Astrocyte (in vitro differentiated cells and primary cell): ENCODE measurements around the gene EYS. TPM values are rescaled to one million over a fixed set of nuclear protein-coding genes. Genes with fewer than 3 reads are reported as not detected.
"Not testable (repeated sequence)": the region's sequence is repeated elsewhere in the genome, so short reads cannot be mapped to it uniquely, and the experiment has no call there.

ENCODE experiments used
- DNase-seq: peaks from one replicate; pipeline ENCODE4 v3.0.0-alpha.2; 2010; ENCODE audit warnings: low read depth
- FAIRE-seq: peaks from 2 replicates; lab custom pipeline; 2011; peaks lifted over from hg19 to GRCh38; lab: Jason Lieb, UNC
- H2AFZ ChIP-seq: 2 replicates; pipeline ENCODE4 v1.6.0; 2012; ENCODE audit warnings: low read depth, low read length, inconsistent platforms
- H3K27ac ChIP-seq: 2 replicates; pipeline ENCODE4 v1.5.1; 2011; ENCODE audit warnings: low read depth, low read length, inconsistent platforms
- H3K27me3 ChIP-seq: 2 replicates; pipeline ENCODE4 v1.6.0; 2011; ENCODE audit warnings: low read length, inconsistent platforms; ENCODE audit not compliant: insufficient read depth
- H3K36me3 ChIP-seq: 2 replicates; pipeline ENCODE4 v1.5.1; 2011; ENCODE audit warnings: low read length, inconsistent platforms; ENCODE audit not compliant: insufficient read depth
- H3K4me1 ChIP-seq: 2 replicates; pipeline ENCODE4 v1.5.1; 2011; ENCODE audit warnings: low read length, inconsistent platforms; ENCODE audit not compliant: insufficient read depth
- H3K4me2 ChIP-seq: 2 replicates; pipeline ENCODE4 v1.6.0; 2012; ENCODE audit warnings: low read length, inconsistent platforms
- H3K4me3 ChIP-seq: 2 replicates; pipeline ENCODE4 v1.5.1; 2011; ENCODE audit warnings: low read depth, mild to moderate bottlenecking, low read length, inconsistent platforms; ENCODE audit not compliant: insufficient read depth
- H3K79me2 ChIP-seq: 2 replicates; pipeline ENCODE4 v1.6.0; 2012; ENCODE audit warnings: mild to moderate bottlenecking, low read length, inconsistent platforms; ENCODE audit not compliant: insufficient read depth
- H3K9ac ChIP-seq: 2 replicates; pipeline ENCODE4 v1.6.0; 2012; ENCODE audit warnings: mild to moderate bottlenecking, low read length, inconsistent platforms
- H3K9me3 ChIP-seq: 2 replicates; pipeline ENCODE4 v1.5.1; 2012; ENCODE audit warnings: low read depth, mild to moderate bottlenecking, low read length, inconsistent platforms; ENCODE audit not compliant: insufficient read depth
- H4K20me1 ChIP-seq: 2 replicates; pipeline ENCODE4 v1.6.0; 2012; ENCODE audit warnings: low read length, inconsistent platforms; ENCODE audit not compliant: insufficient read depth
- H3K27ac Mint-ChIP-seq: one replicate; pipeline ENCODE4 v1.8.0; 2021; ENCODE audit warnings: mild to moderate bottlenecking, mixed read lengths; ENCODE audit not compliant: unreplicated experiment
- H3K27me3 Mint-ChIP-seq: one replicate; pipeline ENCODE4 v1.8.0; 2021; ENCODE audit warnings: low read depth, mixed read lengths; ENCODE audit not compliant: unreplicated experiment
- H3K36me3 Mint-ChIP-seq: one replicate; pipeline ENCODE4 v1.8.0; 2021; ENCODE audit warnings: low read depth, mixed read lengths; ENCODE audit not compliant: unreplicated experiment
- H3K4me1 Mint-ChIP-seq: one replicate; pipeline ENCODE4 v1.8.0; 2021; ENCODE audit warnings: low read depth, mixed read lengths; ENCODE audit not compliant: unreplicated experiment
- H3K4me3 Mint-ChIP-seq: one replicate; pipeline ENCODE4 v1.8.0; 2021; ENCODE audit warnings: mild to moderate bottlenecking, moderate library complexity, mixed read lengths; ENCODE audit not compliant: unreplicated experiment
- H3K9me3 Mint-ChIP-seq: one replicate; pipeline ENCODE4 v1.8.0; 2021; ENCODE audit warnings: mild to moderate bottlenecking, mixed read lengths; ENCODE audit not compliant: unreplicated experiment
- EZH2 ChIP-seq: IDR thresholded peaks from 2 replicates; pipeline ENCODE4 v1.6.1; 2012; ENCODE audit warnings: mild to moderate bottlenecking, low read length, inconsistent platforms; ENCODE audit not compliant: insufficient read depth
- total RNA-seq: library from RNA; stranded (reverse); gene quantifications from 2 replicates; pipeline ENCODE4 v1.2.1, GENCODE V29; 2021
- TF ChIP-seq, protein P1 (sequence below): IDR thresholded peaks from 2 replicates; pipeline ENCODE4 v1.5.1; 2011; ENCODE audit warnings: low read depth, mild to moderate bottlenecking, inconsistent platforms, low read length, moderate library complexity; ENCODE audit not compliant: insufficient read depth

EYS gene
- total RNA-seq, 1 donor from 2014 or later = 0.16 TPM

DNA sequence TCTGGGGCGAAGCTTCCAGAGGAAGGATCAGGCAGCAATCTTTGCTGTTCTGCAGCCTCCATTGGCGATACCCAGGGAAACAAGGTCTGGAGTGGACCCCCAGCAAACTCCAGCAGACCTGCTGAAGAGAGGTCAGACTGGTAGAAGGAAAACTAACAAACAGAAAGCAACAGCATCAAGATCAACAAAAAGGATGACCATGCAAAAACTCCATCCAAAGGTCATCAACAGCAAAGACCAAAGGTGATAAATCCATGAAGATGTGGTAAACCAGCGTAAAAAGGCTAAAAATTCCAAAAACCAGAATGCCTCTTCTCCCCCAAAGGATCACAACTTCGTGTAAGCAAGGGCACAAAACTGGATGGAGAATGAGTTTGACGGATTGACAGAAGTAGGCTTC, 1818.6 kb downstream of the EYS start:
- FAIRE-seq = no peak
- Histone ChIP-seq H3K36me3 (no peaks in the 10 kb centered on the region), H3K4me2 (no peak overlapping the region), H3K9me3 (no peaks in the 10 kb centered on the region), H3K4me1 (no peaks in the 10 kb centered on the region), H3K9ac (no peak overlapping the region), H3K4me3 (no peak overlapping the region), H3K79me2 (no peaks in the 10 kb centered on the region), H4K20me1 (no peaks in the 10 kb centered on the region), H2AFZ (no peak overlapping the region), H3K27me3 (no peaks in the 10 kb centered on the region), H3K27ac (no peak overlapping the region)
- peaks cover 8% of the 10 kb centered on the region for H3K9me3 Mint-ChIP-seq
- no peaks in the 10 kb centered on the region for H3K36me3 Mint-ChIP-seq
- DNase-seq = no peak
- TF ChIP-seq, protein P1, sequence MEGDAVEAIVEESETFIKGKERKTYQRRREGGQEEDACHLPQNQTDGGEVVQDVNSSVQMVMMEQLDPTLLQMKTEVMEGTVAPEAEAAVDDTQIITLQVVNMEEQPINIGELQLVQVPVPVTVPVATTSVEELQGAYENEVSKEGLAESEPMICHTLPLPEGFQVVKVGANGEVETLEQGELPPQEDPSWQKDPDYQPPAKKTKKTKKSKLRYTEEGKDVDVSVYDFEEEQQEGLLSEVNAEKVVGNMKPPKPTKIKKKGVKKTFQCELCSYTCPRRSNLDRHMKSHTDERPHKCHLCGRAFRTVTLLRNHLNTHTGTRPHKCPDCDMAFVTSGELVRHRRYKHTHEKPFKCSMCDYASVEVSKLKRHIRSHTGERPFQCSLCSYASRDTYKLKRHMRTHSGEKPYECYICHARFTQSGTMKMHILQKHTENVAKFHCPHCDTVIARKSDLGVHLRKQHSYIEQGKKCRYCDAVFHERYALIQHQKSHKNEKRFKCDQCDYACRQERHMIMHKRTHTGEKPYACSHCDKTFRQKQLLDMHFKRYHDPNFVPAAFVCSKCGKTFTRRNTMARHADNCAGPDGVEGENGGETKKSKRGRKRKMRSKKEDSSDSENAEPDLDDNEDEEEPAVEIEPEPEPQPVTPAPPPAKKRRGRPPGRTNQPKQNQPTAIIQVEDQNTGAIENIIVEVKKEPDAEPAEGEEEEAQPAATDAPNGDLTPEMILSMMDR = no peak
- TF ChIP-seq EZH2 = no peak
- no peak overlapping the region for H3K4me3 Mint-ChIP-seq
- H3K27me3 Mint-ChIP-seq = no peaks in the 10 kb centered on the region
- no peak overlapping the region for H3K27ac Mint-ChIP-seq
- no peaks in the 10 kb centered on the region for H3K4me1 Mint-ChIP-seq

DNA sequence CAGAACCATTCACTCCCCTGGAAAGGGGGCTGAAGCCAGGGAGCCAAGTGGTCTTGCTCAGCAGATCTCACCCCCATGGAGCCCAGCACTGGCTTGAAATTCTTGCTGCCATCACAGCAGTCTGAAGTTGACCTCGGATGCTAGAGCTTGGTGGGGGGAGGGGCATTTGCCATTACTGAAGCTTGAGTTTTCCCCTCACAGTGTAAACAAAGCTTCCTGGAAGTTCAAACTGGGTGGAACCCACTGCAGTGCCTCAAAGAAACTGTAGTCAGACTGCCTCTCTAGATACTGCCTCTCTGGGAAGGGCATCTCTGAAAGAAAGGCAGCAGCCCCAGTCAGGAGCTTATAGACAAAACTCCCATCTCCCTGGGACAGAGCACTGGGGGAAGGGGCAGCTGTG, 1819.2 kb downstream of the EYS start:
- not testable (repeated sequence) for FAIRE-seq, H3K27me3 Mint-ChIP-seq, H3K4me1 ChIP-seq, H3K36me3 ChIP-seq, H3K4me2 ChIP-seq, H2AFZ ChIP-seq, DNase-seq, H3K4me1 Mint-ChIP-seq, H3K4me3 Mint-ChIP-seq, H3K4me3 ChIP-seq, H3K79me2 ChIP-seq, H3K9me3 Mint-ChIP-seq, H4K20me1 ChIP-seq, H3K9me3 ChIP-seq, H3K27me3 ChIP-seq, H3K27ac ChIP-seq, H3K9ac ChIP-seq, H3K36me3 Mint-ChIP-seq, H3K27ac Mint-ChIP-seq

DNA sequence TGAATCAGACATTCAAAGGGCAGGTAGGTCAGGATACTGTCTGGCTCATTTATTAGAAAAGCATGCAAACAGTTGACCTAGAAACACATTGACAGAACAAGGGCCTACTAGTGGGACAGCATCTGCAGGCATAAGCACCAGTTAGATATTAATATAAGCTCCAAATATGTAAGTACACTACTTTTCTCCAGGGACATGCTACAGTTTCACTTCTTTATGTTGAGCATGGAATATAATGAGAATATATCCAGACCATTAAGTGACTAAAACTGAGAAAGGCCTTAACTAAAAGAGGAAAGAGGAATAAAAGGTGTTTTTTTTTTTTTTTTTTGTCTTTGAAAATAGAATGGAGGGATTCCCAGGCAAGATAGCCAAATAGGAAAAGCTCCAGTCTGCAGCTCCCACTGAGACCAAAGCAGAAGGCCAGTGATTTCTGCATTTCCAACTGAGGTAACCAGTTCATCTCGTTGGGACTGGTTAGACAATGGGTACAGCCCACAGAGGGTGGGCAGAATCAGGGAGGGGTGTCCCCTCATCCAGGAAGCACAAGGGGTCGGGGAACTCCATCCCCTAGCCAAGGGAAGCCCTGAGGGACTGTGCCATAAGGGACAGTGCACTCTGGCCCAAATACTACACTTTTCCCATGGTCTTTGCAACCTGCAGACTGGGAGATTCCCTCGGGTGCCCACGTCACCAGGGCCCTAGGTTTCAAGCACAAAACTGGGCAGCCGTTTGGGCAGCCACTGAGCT, 1819.8 kb downstream of the EYS start:
- TF ChIP-seq, protein P1 = no peak
- TF ChIP-seq EZH2 = no peak
- H3K4me3 Mint-ChIP-seq = no peak overlapping the region
- no peaks in the 10 kb centered on the region for H3K36me3 ChIP-seq
- H3K27ac ChIP-seq = no peak overlapping the region
- no peaks in the 10 kb centered on the region for H3K27me3 Mint-ChIP-seq
- no peak overlapping the region for H3K9ac ChIP-seq
- no peaks in the 10 kb centered on the region for H3K4me1 Mint-ChIP-seq
- H3K4me2 ChIP-seq = no peak overlapping the region
- no peaks in the 10 kb centered on the region for H3K9me3 ChIP-seq
- H3K36me3 Mint-ChIP-seq = no peaks in the 10 kb centered on the region
- no peaks in the 10 kb centered on the region for H3K27me3 ChIP-seq
- no peak overlapping the region for H3K27ac Mint-ChIP-seq
- no peak overlapping the region for H3K4me3 ChIP-seq
- H3K4me1 ChIP-seq = no peaks in the 10 kb centered on the region
- no peaks in the 10 kb centered on the region for H3K79me2 ChIP-seq
- H2AFZ ChIP-seq = no peak overlapping the region
- DNase-seq (no peak), FAIRE-seq (no peak)
- H4K20me1 ChIP-seq = no peaks in the 10 kb centered on the region
- peaks cover 4% of the 10 kb centered on the region for H3K9me3 Mint-ChIP-seq
